ENCODE data around the gene AATK.

- TF ChIP-seq, protein P1, sequence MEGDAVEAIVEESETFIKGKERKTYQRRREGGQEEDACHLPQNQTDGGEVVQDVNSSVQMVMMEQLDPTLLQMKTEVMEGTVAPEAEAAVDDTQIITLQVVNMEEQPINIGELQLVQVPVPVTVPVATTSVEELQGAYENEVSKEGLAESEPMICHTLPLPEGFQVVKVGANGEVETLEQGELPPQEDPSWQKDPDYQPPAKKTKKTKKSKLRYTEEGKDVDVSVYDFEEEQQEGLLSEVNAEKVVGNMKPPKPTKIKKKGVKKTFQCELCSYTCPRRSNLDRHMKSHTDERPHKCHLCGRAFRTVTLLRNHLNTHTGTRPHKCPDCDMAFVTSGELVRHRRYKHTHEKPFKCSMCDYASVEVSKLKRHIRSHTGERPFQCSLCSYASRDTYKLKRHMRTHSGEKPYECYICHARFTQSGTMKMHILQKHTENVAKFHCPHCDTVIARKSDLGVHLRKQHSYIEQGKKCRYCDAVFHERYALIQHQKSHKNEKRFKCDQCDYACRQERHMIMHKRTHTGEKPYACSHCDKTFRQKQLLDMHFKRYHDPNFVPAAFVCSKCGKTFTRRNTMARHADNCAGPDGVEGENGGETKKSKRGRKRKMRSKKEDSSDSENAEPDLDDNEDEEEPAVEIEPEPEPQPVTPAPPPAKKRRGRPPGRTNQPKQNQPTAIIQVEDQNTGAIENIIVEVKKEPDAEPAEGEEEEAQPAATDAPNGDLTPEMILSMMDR (conservative IDR thresholded peaks at IDR 0.05; ENCODE audit: low read depth, low read length) = no peak
- TF ChIP-seq BHLHE40 (IDR thresholded peaks at IDR 0.05; ENCODE audit: low read depth, low read length) (no peak), MAZ (IDR thresholded peaks at IDR 0.05; ENCODE audit: borderline replicate concordance, low read depth, low read length) (no peak), RFX5 (IDR thresholded peaks at IDR 0.05; ENCODE audit: low read depth, low read length) (no peak), ELK1 (IDR thresholded peaks at IDR 0.05; ENCODE audit: borderline replicate concordance, low read depth, low read length) (no peak), POLR2A (IDR thresholded peaks at IDR 0.05; ENCODE audit: low read depth, low read length) (no peak), NFE2L2 (IDR thresholded peaks at IDR 0.05; ENCODE audit: low read depth, low read length) (no peak), MAFK (IDR thresholded peaks at IDR 0.05; ENCODE audit: low read depth, low read length) (no peak)
Observed at GRCh38 chr17:81148571-81148970, 17.4 kb downstream of the AATK start.

Measured in IMR-90 (cell line).